HEK293T (cell line): ENCODE measurements around the gene MYZAP.

Experiments used
- BHLHE40 ChIP-seq: fragments of 450-650 bp; IDR thresholded peaks from 2 replicates; pipeline ENCODE4 v1.6.1; 2016; ENCODE audit warnings: mild to moderate bottlenecking, moderate library complexity, borderline replicate concordance
- CTBP1 ChIP-seq: fragments of 450-650 bp; IDR thresholded peaks from 2 replicates; pipeline ENCODE4 v1.6.1; 2016; ENCODE audit warnings: borderline replicate concordance
- NFRKB ChIP-seq: fragments of 450-650 bp; IDR thresholded peaks from 2 replicates; pipeline ENCODE4 v1.6.1; 2016; ENCODE audit warnings: mild to moderate bottlenecking, moderate library complexity
- PKNOX1 ChIP-seq: fragments of 450-650 bp; IDR thresholded peaks from 2 replicates; pipeline ENCODE4 v1.6.1; 2016
- TARDBP ChIP-seq: fragments of 450-650 bp; IDR thresholded peaks from 2 replicates; pipeline ENCODE4 v1.6.1; 2016
- ZNF384 ChIP-seq: fragments of 450-650 bp; IDR thresholded peaks from 2 replicates; pipeline ENCODE4 v1.6.1; 2016

- TF ChIP-seq ZNF384 (no peak), NFRKB (no peak), PKNOX1 (no peak), TARDBP (no peak), CTBP1 (no peak), BHLHE40 (no peak)
Observed at GRCh38 chr15:57727031-57727430, 135.3 kb downstream of the MYZAP start.
